Mesendoderm (in vitro differentiated cells): ENCODE results near the gene RSF1.

Experiments
- DNase-seq: peaks from one replicate; pipeline ENCODE4 v3.0.0; 2013
- H2AK5ac ChIP-seq: 2 replicates; pipeline ENCODE4 v1.6.1; 2013; ENCODE audit warnings: low read length, inconsistent platforms
- H2BK120ac ChIP-seq: 2 replicates; pipeline ENCODE4 v1.6.1; 2013; ENCODE audit warnings: low read depth, mild to moderate bottlenecking, low read length, moderate library complexity, mixed read lengths
- H2BK15ac ChIP-seq: replicated peaks from 2 replicates; pipeline ENCODE4 v1.6.1; 2013; ENCODE audit warnings: low read depth, mild to moderate bottlenecking, moderate library complexity
- H2BK5ac ChIP-seq: 2 replicates; pipeline ENCODE4 v1.6.1; 2013; ENCODE audit warnings: low read length, inconsistent platforms
- H3K18ac ChIP-seq: 2 replicates; pipeline ENCODE4 v1.6.1; 2013; ENCODE audit warnings: mild to moderate bottlenecking, low read length, mixed read lengths
- H3K23ac ChIP-seq: one replicate; pipeline ENCODE4 v1.6.1; 2013; ENCODE audit warnings: low read length
- H3K27ac ChIP-seq: 2 replicates; pipeline ENCODE4 v1.5.1; 2013; ENCODE audit warnings: low read depth, mild to moderate bottlenecking, inconsistent platforms, low read length, moderate library complexity
- H3K27me3 ChIP-seq: 2 replicates; pipeline ENCODE4 v1.6.1; 2013; ENCODE audit warnings: low read length, control low read depth, mild to moderate bottlenecking, inconsistent platforms; ENCODE audit not compliant: insufficient read depth, poor library complexity
- H3K36me3 ChIP-seq: 2 replicates; pipeline ENCODE4 v1.6.1; 2013; ENCODE audit warnings: low read length, inconsistent platforms; ENCODE audit not compliant: control insufficient read depth, insufficient read depth
- H3K4ac ChIP-seq: one replicate; pipeline ENCODE4 v1.6.1; 2013; ENCODE audit warnings: low read depth, mild to moderate bottlenecking, low read length, moderate library complexity
- H3K4me1 ChIP-seq: 2 replicates; pipeline ENCODE4 v1.6.1; 2013; ENCODE audit warnings: low read depth, low read length, inconsistent platforms; ENCODE audit not compliant: control insufficient read depth
- H3K4me2 ChIP-seq: 2 replicates; pipeline ENCODE4 v1.6.1; 2013; ENCODE audit warnings: low read length
- H3K4me3 ChIP-seq: 2 replicates; pipeline ENCODE4 v1.5.1; 2013; ENCODE audit warnings: mild to moderate bottlenecking, low read length
- H3K56ac ChIP-seq: one replicate; pipeline ENCODE4 v1.6.1; 2013; ENCODE audit warnings: low read length
- H3K79me1 ChIP-seq: 2 replicates; pipeline ENCODE4 v1.6.1; 2013; ENCODE audit warnings: low read length, inconsistent platforms
- H3K79me2 ChIP-seq: 2 replicates; pipeline ENCODE4 v1.6.1; 2013; ENCODE audit warnings: mild to moderate bottlenecking, low read length; ENCODE audit not compliant: control insufficient read depth, insufficient read depth
- H3K9ac ChIP-seq: 2 replicates; pipeline ENCODE4 v1.6.1; 2013; ENCODE audit warnings: low read length, inconsistent platforms
- H4K5ac ChIP-seq: one replicate; pipeline ENCODE4 v1.6.1; 2013; ENCODE audit warnings: low read length
- H4K8ac ChIP-seq: one replicate; pipeline ENCODE4 v1.6.1; 2013; ENCODE audit warnings: low read depth, mild to moderate bottlenecking, control low read depth, low read length, moderate library complexity
- WGBS: extraction: QIAGEN DNeasy Blood & Tissue Kit; methylation state at CpG from one replicate; pipeline ENCODE4 v1.1.7; 2013; ENCODE audit warnings: low lambda C conversion rate, missing lambda C conversion rate; ENCODE audit not compliant: insufficient coverage; ENCODE audit errors: extremely low coverage; 5-methylcytosine and 5-hydroxymethylcytosine counted together

RSF1 gene

DNA sequence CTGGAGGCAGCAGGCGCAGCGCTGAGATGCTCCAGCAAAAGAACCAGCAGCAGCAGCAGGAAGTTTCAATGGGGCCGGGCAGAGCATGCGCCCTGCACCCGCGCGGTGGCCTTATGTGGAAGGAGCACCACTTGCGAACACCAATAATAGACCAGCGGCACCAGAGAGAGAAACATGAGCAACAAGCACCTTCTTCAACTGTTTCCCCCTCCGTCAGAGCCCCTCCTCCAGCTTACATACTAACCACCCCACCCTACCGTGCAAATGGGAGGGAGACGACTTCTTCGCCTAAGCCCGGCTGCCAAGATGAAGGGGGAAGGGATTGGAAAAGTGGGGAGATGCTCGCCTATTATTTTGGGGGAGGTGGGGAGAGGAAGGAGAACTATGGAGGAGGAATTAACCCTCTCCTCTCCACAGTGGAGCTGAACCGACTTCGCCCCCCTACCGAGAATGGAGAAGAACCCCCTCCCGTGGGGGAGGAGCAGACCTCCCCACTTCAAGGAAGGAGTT, 1.1 kb downstream of the RSF1 start:
- Histone ChIP-seq H3K56ac (peak overlapping the region; percentile 97), H2BK120ac (no peak overlapping the region), H4K8ac (no peak overlapping the region), H3K9ac (peak overlapping the region; percentile 94), H3K4me2 (peak overlapping the region; percentile 72), H3K18ac (peak overlapping the region; percentile 95), H4K5ac (no peak overlapping the region), H3K27ac (peak overlapping the region; percentile 99), H3K27me3 (no peaks in the 10 kb centered on the region), H3K79me1 (peaks cover 4% of the 10 kb centered on the region), H2BK15ac (no peak overlapping the region), H3K36me3 (no peaks in the 10 kb centered on the region), H2BK5ac (peak overlapping the region; percentile 82), H3K23ac (peak overlapping the region; percentile 91), H3K4me3 (peak overlapping the region; percentile 94), H3K4ac (peak overlapping the region; percentile 90), H2AK5ac (no peak overlapping the region), H3K4me1 (no peaks in the 10 kb centered on the region), H3K79me2 (peaks cover 39% of the 10 kb centered on the region)
- no CpG with 5 or more reads among the region's 19 CpGs for WGBS
- peak; percentile 96 for DNase-seq

GRCh38 chr11:77815459-77815858, 5.1 kb downstream of the RSF1 start:
- no peak overlapping the region for H2BK120ac ChIP-seq
- H3K4me3 ChIP-seq, result no peak overlapping the region
- peaks cover 11% of the 10 kb centered on the region for H3K79me1 ChIP-seq
- peaks cover 68% of the 10 kb centered on the region for H3K79me2 ChIP-seq
- H3K4me1 ChIP-seq, result no peaks in the 10 kb centered on the region
- no peak overlapping the region for H3K56ac ChIP-seq
- no peak overlapping the region for H4K5ac ChIP-seq
- WGBS, result no CpG with 5 or more reads among the region's 1 CpG
- H3K27ac ChIP-seq, result no peak overlapping the region
- no peak overlapping the region for H3K18ac ChIP-seq
- H2BK15ac ChIP-seq, result no peak overlapping the region
- no peak overlapping the region for H4K8ac ChIP-seq
- no peak overlapping the region for H3K23ac ChIP-seq
- H3K36me3 ChIP-seq, result no peaks in the 10 kb centered on the region
- H3K9ac ChIP-seq, result no peak overlapping the region
- no peak overlapping the region for H3K4me2 ChIP-seq
- H2AK5ac ChIP-seq, result no peak overlapping the region
- no peak overlapping the region for H3K4ac ChIP-seq
- no peak overlapping the region for H2BK5ac ChIP-seq
- DNase-seq, result no peak
- no peaks in the 10 kb centered on the region for H3K27me3 ChIP-seq

- H3K9ac ChIP-seq, result no peak overlapping the region
- no peaks in the 10 kb centered on the region for H3K36me3 ChIP-seq
- H3K23ac ChIP-seq, result no peak overlapping the region
- H3K79me1 ChIP-seq, result peaks cover 11% of the 10 kb centered on the region
- no CpG with 5 or more reads among the region's 3 CpGs for WGBS
- DNase-seq, result peak; percentile 27
- no peak overlapping the region for H2BK15ac ChIP-seq
- H3K27ac ChIP-seq, result no peak overlapping the region
- H3K79me2 ChIP-seq, result peaks cover 72% of the 10 kb centered on the region
- no peaks in the 10 kb centered on the region for H3K27me3 ChIP-seq
- H3K4me1 ChIP-seq, result no peaks in the 10 kb centered on the region
- H2BK5ac ChIP-seq, result no peak overlapping the region
- no peak overlapping the region for H3K4me3 ChIP-seq
- H3K4me2 ChIP-seq, result no peak overlapping the region
- H2BK120ac ChIP-seq, result no peak overlapping the region
- H4K5ac ChIP-seq, result no peak overlapping the region
- no peak overlapping the region for H2AK5ac ChIP-seq
- H3K4ac ChIP-seq, result no peak overlapping the region
- H3K18ac ChIP-seq, result no peak overlapping the region
- no peak overlapping the region for H4K8ac ChIP-seq
- H3K56ac ChIP-seq, result no peak overlapping the region
These were observed 5.7 kb downstream of the RSF1 start for GRCh38 chr11:77814848-77815247.

GRCh38 chr11:77813256-77813655, 7.3 kb downstream of the RSF1 start:
- no peak overlapping the region for H3K27ac ChIP-seq
- H2BK120ac ChIP-seq, result no peak overlapping the region
- no peak overlapping the region for H4K8ac ChIP-seq
- no peaks in the 10 kb centered on the region for H3K36me3 ChIP-seq
- H3K23ac ChIP-seq, result no peak overlapping the region
- no peak overlapping the region for H3K9ac ChIP-seq
- H2BK5ac ChIP-seq, result no peak overlapping the region
- H3K27me3 ChIP-seq, result no peaks in the 10 kb centered on the region
- H3K4ac ChIP-seq, result no peak overlapping the region
- no peak overlapping the region for H3K56ac ChIP-seq
- H3K4me2 ChIP-seq, result no peak overlapping the region
- no CpG with 5 or more reads among the region's 9 CpGs for WGBS
- no peak overlapping the region for H3K18ac ChIP-seq
- H2BK15ac ChIP-seq, result no peak overlapping the region
- peaks cover 11% of the 10 kb centered on the region for H3K79me1 ChIP-seq
- no peak for DNase-seq
- no peak overlapping the region for H3K4me3 ChIP-seq
- H3K4me1 ChIP-seq, result no peaks in the 10 kb centered on the region
- no peak overlapping the region for H2AK5ac ChIP-seq
- no peak overlapping the region for H4K5ac ChIP-seq
- peaks cover 68% of the 10 kb centered on the region for H3K79me2 ChIP-seq

DNA sequence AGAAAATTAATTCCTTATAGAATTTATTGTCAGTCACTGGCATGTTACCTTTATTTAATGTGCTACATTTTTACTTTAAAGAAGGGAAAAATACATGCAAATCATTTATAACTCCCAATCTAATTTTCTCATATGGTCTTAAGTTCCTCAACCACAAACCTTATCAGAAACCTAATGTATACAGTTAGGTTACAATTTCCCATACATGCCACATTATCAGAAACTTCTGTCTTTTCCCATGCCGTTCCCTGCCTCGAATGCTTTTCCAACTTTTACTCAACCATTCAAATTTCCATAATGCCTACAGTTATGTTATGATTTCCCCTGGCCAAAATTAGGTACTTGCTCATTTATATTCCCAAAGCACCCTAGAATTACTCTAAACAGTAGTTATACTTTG, 13.5 kb downstream of the RSF1 start:
- H3K4ac ChIP-seq, result no peak overlapping the region
- no peaks in the 10 kb centered on the region for H3K36me3 ChIP-seq
- no peak overlapping the region for H2BK5ac ChIP-seq
- H2AK5ac ChIP-seq, result no peak overlapping the region
- no peaks in the 10 kb centered on the region for H3K4me1 ChIP-seq
- H3K4me2 ChIP-seq, result no peak overlapping the region
- H3K4me3 ChIP-seq, result no peak overlapping the region
- H3K18ac ChIP-seq, result no peak overlapping the region
- no peak overlapping the region for H3K9ac ChIP-seq
- no peak overlapping the region for H4K5ac ChIP-seq
- no peak overlapping the region for H3K23ac ChIP-seq
- DNase-seq, result no peak
- no peak overlapping the region for H4K8ac ChIP-seq
- no peak overlapping the region for H3K56ac ChIP-seq
- H2BK120ac ChIP-seq, result no peak overlapping the region
- no peaks in the 10 kb centered on the region for H3K27me3 ChIP-seq
- no peak overlapping the region for H2BK15ac ChIP-seq
- no peak overlapping the region for H3K27ac ChIP-seq
- H3K79me2 ChIP-seq, result peaks cover 65% of the 10 kb centered on the region
- WGBS, result no CpG with 5 or more reads among the region's 2 CpGs
- H3K79me1 ChIP-seq, result peaks cover 17% of the 10 kb centered on the region

GRCh38 chr11:77806415-77806814, 14.1 kb downstream of the RSF1 start:
- Histone ChIP-seq H3K36me3 (no peaks in the 10 kb centered on the region), H4K8ac (no peak overlapping the region), H3K4me2 (no peak overlapping the region), H3K23ac (no peak overlapping the region), H3K9ac (no peak overlapping the region), H3K27ac (no peak overlapping the region), H3K79me2 (peaks cover 64% of the 10 kb centered on the region), H2AK5ac (no peak overlapping the region), H4K5ac (no peak overlapping the region), H2BK120ac (no peak overlapping the region), H3K4me3 (no peak overlapping the region), H2BK5ac (no peak overlapping the region), H3K27me3 (no peaks in the 10 kb centered on the region), H3K18ac (no peak overlapping the region), H3K4ac (no peak overlapping the region), H2BK15ac (no peak overlapping the region), H3K56ac (no peak overlapping the region), H3K79me1 (peaks cover 16% of the 10 kb centered on the region), H3K4me1 (no peaks in the 10 kb centered on the region)
- no peak for DNase-seq
